GM23338 (cell line): ENCODE data around the gene CIAO2A.

ENCODE experiments used
- CREB1 ChIP-seq: fragments of 250-450 bp; sonication (Bioruptor Pico); IDR thresholded peaks from 2 replicates; pipeline ENCODE4 v1.5.0; 2020; ENCODE audit warnings: low read depth, mild to moderate bottlenecking, moderate library complexity
- EZH2phosphoT487 ChIP-seq: fragments of 200-600 bp; sonication (generic); IDR thresholded peaks from one replicate; pipeline ENCODE4 v1.8.1; 2018; ENCODE audit warnings: antibody characterized with exemption; ENCODE audit not compliant: unreplicated experiment
- JUNB ChIP-seq: IDR thresholded peaks from one replicate; pipeline ENCODE4 v1.6.1; 2016; ENCODE audit warnings: antibody characterized with exemption; ENCODE audit not compliant: unreplicated experiment
- POLR2AphosphoS5 ChIP-seq: IDR thresholded peaks from 2 replicates; pipeline ENCODE4 v1.6.1; 2016; ENCODE audit warnings: antibody characterized with exemption, low read depth
- ZNF114 ChIP-seq: fragments of 250-450 bp; sonication (Bioruptor Pico); IDR thresholded peaks from 2 replicates; pipeline ENCODE4 v1.5.0; 2020; ENCODE audit warnings: mild to moderate bottlenecking, moderate library complexity
- TF ChIP-seq, protein P1 (sequence below), 2 experiments: fragments of 200-600 bp in 1 of 2; sonication (generic) in 1 of 2; conservative IDR thresholded peaks; 2 replicates each; pipeline versions ENCODE4 v1.5.1 to v1.6.1; 2016 to 2017; ENCODE audit warnings: antibody characterized with exemption in 2 of 2, low read depth in 2 of 2, mild to moderate bottlenecking in 2 of 2, moderate library complexity in 1 of 2
- TF ChIP-seq, protein P2 (sequence below): IDR thresholded peaks from one replicate; pipeline ENCODE4 v1.6.1; 2018; ENCODE audit warnings: antibody characterized with exemption; ENCODE audit not compliant: unreplicated experiment

DNA sequence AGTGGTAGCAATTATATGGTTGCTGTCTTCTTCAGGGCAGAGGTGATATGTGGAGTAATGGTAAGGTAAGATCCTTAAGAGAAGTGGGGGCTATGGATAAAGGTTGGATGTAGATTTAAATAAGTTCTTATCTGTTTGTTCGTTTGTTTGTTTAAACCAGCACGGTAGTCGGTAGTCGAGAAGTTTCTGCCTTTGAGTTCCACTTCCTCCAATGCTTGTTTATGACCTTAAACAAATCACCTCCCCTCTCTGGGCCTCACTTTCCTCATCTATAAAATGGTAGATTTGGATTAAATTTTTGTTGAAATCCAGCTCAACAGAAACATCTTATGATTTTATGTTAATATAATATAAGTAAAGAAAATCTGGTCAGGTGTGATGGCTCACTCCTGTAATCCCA is 59.1 kb downstream of the CIAO2A start:
- TF ChIP-seq, protein P1, sequence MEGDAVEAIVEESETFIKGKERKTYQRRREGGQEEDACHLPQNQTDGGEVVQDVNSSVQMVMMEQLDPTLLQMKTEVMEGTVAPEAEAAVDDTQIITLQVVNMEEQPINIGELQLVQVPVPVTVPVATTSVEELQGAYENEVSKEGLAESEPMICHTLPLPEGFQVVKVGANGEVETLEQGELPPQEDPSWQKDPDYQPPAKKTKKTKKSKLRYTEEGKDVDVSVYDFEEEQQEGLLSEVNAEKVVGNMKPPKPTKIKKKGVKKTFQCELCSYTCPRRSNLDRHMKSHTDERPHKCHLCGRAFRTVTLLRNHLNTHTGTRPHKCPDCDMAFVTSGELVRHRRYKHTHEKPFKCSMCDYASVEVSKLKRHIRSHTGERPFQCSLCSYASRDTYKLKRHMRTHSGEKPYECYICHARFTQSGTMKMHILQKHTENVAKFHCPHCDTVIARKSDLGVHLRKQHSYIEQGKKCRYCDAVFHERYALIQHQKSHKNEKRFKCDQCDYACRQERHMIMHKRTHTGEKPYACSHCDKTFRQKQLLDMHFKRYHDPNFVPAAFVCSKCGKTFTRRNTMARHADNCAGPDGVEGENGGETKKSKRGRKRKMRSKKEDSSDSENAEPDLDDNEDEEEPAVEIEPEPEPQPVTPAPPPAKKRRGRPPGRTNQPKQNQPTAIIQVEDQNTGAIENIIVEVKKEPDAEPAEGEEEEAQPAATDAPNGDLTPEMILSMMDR (conservative IDR thresholded peaks at IDR 0.05; ENCODE audit: low read depth in 2 of 2), result no peak
- TF ChIP-seq, protein P2, sequence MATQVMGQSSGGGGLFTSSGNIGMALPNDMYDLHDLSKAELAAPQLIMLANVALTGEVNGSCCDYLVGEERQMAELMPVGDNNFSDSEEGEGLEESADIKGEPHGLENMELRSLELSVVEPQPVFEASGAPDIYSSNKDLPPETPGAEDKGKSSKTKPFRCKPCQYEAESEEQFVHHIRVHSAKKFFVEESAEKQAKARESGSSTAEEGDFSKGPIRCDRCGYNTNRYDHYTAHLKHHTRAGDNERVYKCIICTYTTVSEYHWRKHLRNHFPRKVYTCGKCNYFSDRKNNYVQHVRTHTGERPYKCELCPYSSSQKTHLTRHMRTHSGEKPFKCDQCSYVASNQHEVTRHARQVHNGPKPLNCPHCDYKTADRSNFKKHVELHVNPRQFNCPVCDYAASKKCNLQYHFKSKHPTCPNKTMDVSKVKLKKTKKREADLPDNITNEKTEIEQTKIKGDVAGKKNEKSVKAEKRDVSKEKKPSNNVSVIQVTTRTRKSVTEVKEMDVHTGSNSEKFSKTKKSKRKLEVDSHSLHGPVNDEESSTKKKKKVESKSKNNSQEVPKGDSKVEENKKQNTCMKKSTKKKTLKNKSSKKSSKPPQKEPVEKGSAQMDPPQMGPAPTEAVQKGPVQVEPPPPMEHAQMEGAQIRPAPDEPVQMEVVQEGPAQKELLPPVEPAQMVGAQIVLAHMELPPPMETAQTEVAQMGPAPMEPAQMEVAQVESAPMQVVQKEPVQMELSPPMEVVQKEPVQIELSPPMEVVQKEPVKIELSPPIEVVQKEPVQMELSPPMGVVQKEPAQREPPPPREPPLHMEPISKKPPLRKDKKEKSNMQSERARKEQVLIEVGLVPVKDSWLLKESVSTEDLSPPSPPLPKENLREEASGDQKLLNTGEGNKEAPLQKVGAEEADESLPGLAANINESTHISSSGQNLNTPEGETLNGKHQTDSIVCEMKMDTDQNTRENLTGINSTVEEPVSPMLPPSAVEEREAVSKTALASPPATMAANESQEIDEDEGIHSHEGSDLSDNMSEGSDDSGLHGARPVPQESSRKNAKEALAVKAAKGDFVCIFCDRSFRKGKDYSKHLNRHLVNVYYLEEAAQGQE, result no peak
- TF ChIP-seq POLR2AphosphoS5 (no peak), ZNF114 (CRISPR knock-in tag) (no peak), CREB1 (CRISPR knock-in tag) (no peak), EZH2phosphoT487 (no peak), JUNB (no peak)
